Effector memory CD4-positive, alpha-beta T cell (primary cell): Measurements from ENCODE around the gene RPL10.
"Not testable (repeated sequence)": the region's sequence is repeated elsewhere in the genome, so short reads cannot be mapped to it uniquely, and the experiment has no call there.

Experiments used
- DNase-seq, 3 donors: peaks; one replicate each; pipeline ENCODE4 v3.0.0-alpha.2; 2020
- H3K27ac ChIP-seq: 2 replicates; pipeline ENCODE4 v1.7.0; 2013; ENCODE audit warnings: mild to moderate bottlenecking, low read length, moderate library complexity; ENCODE audit not compliant: insufficient read depth, poor library complexity, severe bottlenecking
- H3K27me3 ChIP-seq: replicated peaks from 2 replicates; pipeline ENCODE4 v1.7.0; 2013; ENCODE audit warnings: mild to moderate bottlenecking, low read length; ENCODE audit not compliant: insufficient read depth, control insufficient read depth, poor library complexity, severe bottlenecking
- H3K36me3 ChIP-seq: 2 replicates; pipeline ENCODE4 v1.7.0; 2013; ENCODE audit warnings: mild to moderate bottlenecking, low read length, moderate library complexity; ENCODE audit not compliant: control insufficient read depth, insufficient read depth
- H3K4me1 ChIP-seq: 2 replicates; pipeline ENCODE4 v1.7.0; 2013; ENCODE audit warnings: low read length, mild to moderate bottlenecking; ENCODE audit not compliant: control insufficient read depth, insufficient read depth, poor library complexity, severe bottlenecking
- H3K4me3 ChIP-seq: 2 replicates; pipeline ENCODE4 v1.7.0; 2013; ENCODE audit warnings: low read length, low read depth, mild to moderate bottlenecking; ENCODE audit not compliant: insufficient read depth, poor library complexity, severe bottlenecking
- H3K9me3 ChIP-seq: 2 replicates; pipeline ENCODE4 v1.7.0; 2013; ENCODE audit warnings: mild to moderate bottlenecking, low read length, moderate library complexity; ENCODE audit not compliant: control insufficient read depth

RPL10 gene

GRCh38 chrX:154384284-154384892, 13.8 kb upstream of the RPL10 start:
- peaks cover 12% of the 10 kb centered on the region for H3K4me1 ChIP-seq
- no peaks in the 10 kb centered on the region for H3K9me3 ChIP-seq
- DNase-seq = no peak
- no peak overlapping the region for H3K27ac ChIP-seq
- no peaks in the 10 kb centered on the region for H3K36me3 ChIP-seq
- H3K27me3 ChIP-seq = no peaks in the 10 kb centered on the region
- no peak overlapping the region for H3K4me3 ChIP-seq

- not testable (repeated sequence) for H3K4me1 ChIP-seq, DNase-seq, H3K36me3 ChIP-seq, H3K9me3 ChIP-seq, H3K27me3 ChIP-seq, H3K27ac ChIP-seq, H3K4me3 ChIP-seq
Measured at GRCh38 chrX:154388094-154388493, 10.1 kb upstream of the RPL10 start.

- not testable (repeated sequence) for H3K36me3 ChIP-seq, H3K4me3 ChIP-seq, H3K27ac ChIP-seq, H3K27me3 ChIP-seq, DNase-seq, H3K4me1 ChIP-seq, H3K9me3 ChIP-seq
Measured at GRCh38 chrX:154388649-154389048, 9.5 kb upstream of the RPL10 start.

GRCh38 chrX:154389812-154390747, 8.1 kb upstream of the RPL10 start:
- H3K4me3 ChIP-seq, H3K36me3 ChIP-seq, H3K27ac ChIP-seq, DNase-seq, H3K4me1 ChIP-seq, H3K9me3 ChIP-seq, H3K27me3 ChIP-seq: not testable (repeated sequence)

DNA sequence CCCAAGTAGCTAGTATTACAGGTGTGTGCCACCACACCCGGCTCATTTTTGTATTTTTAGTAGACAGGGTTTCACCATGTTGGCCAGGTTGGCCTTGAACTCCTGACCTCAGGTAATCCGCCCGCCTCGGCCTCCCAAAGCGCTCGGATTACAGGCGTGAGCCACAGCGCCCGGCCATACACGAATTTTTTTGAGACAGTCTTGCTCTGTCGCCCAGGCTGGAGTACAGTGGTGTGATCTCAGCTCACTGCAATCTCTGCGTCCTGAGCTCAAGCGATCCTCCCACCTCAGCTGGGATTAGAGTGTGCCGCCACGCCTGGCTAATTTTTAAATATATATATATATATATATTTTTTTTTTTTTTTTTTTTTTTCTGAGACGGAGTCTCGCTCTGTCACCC, 1.8 kb upstream of the RPL10 start:
- not testable (repeated sequence) for H3K9me3 ChIP-seq, H3K27me3 ChIP-seq, H3K4me3 ChIP-seq, DNase-seq, H3K27ac ChIP-seq
- H3K4me1 ChIP-seq = peaks cover 11% of the 10 kb centered on the region
- peaks cover 12% of the 10 kb centered on the region for H3K36me3 ChIP-seq

- H3K4me1 ChIP-seq = peaks cover 11% of the 10 kb centered on the region
- H3K36me3 ChIP-seq = peaks cover 12% of the 10 kb centered on the region
- DNase-seq = peak in 2 of 3 donors; percentile 33 to 44
- H3K4me3 ChIP-seq = peak overlapping the region; percentile 64
- no peaks in the 10 kb centered on the region for H3K27me3 ChIP-seq
- H3K9me3 ChIP-seq = no peaks in the 10 kb centered on the region
- peak overlapping the region; percentile 96 for H3K27ac ChIP-seq
Measured at GRCh38 chrX:154396973-154397887, 947 bp upstream of the RPL10 start.

- peaks cover 12% of the 10 kb centered on the region for H3K36me3 ChIP-seq
- peak overlapping the region; percentile 96 for H3K27ac ChIP-seq
- H3K4me1 ChIP-seq = peaks cover 11% of the 10 kb centered on the region
- DNase-seq = peak; percentile 61 to 73 (median 66)
- peak overlapping the region; percentile 64 for H3K4me3 ChIP-seq
- H3K27me3 ChIP-seq = no peaks in the 10 kb centered on the region
- no peaks in the 10 kb centered on the region for H3K9me3 ChIP-seq
Measured at GRCh38 chrX:154398668-154399526, 720 bp downstream of the RPL10 start.

GRCh38 chrX:154399527-154400368, 1.6 kb downstream of the RPL10 start:
- H3K4me1 ChIP-seq = peaks cover 11% of the 10 kb centered on the region
- peak overlapping the region; percentile 64 for H3K4me3 ChIP-seq
- H3K9me3 ChIP-seq = no peaks in the 10 kb centered on the region
- H3K27ac ChIP-seq = peak overlapping the region; percentile 96
- DNase-seq = peak in 1 of 3 donors; percentile 31
- no peaks in the 10 kb centered on the region for H3K27me3 ChIP-seq
- H3K36me3 ChIP-seq = peaks cover 12% of the 10 kb centered on the region
